OCI-M2 (cell line): ENCODE measurements around the gene IER5.
A peak's percentile ranks its signal among the peaks of the same experiment; 100 is the strongest.
"Not testable (repeated sequence)": the region's sequence is repeated elsewhere in the genome, so short reads cannot be mapped to it uniquely, and the experiment has no call there.

ENCODE experiments used
- DNase-seq: peaks from one replicate; lab custom pipeline; 2025; ENCODE audit not compliant: unreplicated experiment; lab: John Stamatoyannopoulos, UW

The IER5 gene

GRCh38 chr1:181088079-181089016 lies at the start of gene IER5:
Gene IER5 (plus strand): TSS chr1:181088700. CDS start chr1:181088903, 203 bp downstream.
- DNase-seq, result peak; percentile 55

GRCh38 chr1:181040284-181040865 lies 48.1 kb upstream of the IER5 start:
- no peak for DNase-seq

GRCh38 chr1:181043025-181043888 lies 45.2 kb upstream of the IER5 start:
- no peak for DNase-seq

- DNase-seq, result no peak
Measured at GRCh38 chr1:181044449-181044966, 44.0 kb upstream of the IER5 start.

- DNase-seq, result not testable (repeated sequence)
Measured at GRCh38 chr1:181045946-181046345, 42.6 kb upstream of the IER5 start.

GRCh38 chr1:181049378-181049777 lies 39.1 kb upstream of the IER5 start:
- no peak for DNase-seq

- DNase-seq, result no peak
Measured at GRCh38 chr1:181050922-181051321, 37.6 kb upstream of the IER5 start.

- DNase-seq, result no peak
Measured at GRCh38 chr1:181056560-181056959, 31.9 kb upstream of the IER5 start.

- no peak for DNase-seq
Measured at GRCh38 chr1:181057079-181057478, 31.4 kb upstream of the IER5 start.

GRCh38 chr1:181059435-181059834 lies 29.1 kb upstream of the IER5 start:
- no peak for DNase-seq

- no peak for DNase-seq
Measured at GRCh38 chr1:181060066-181060465, 28.4 kb upstream of the IER5 start.

- not testable (repeated sequence) for DNase-seq
Measured at GRCh38 chr1:181060947-181061346, 27.6 kb upstream of the IER5 start.

GRCh38 chr1:181061487-181061886 lies 27.0 kb upstream of the IER5 start:
- no peak for DNase-seq

- no peak for DNase-seq
Measured at GRCh38 chr1:181061891-181062835, 26.3 kb upstream of the IER5 start.

GRCh38 chr1:181062836-181063428 lies 25.6 kb upstream of the IER5 start:
- no peak for DNase-seq

GRCh38 chr1:181064011-181064623 lies 24.4 kb upstream of the IER5 start:
- DNase-seq, result no peak

GRCh38 chr1:181064702-181065101 lies 23.8 kb upstream of the IER5 start:
- DNase-seq, result no peak

- DNase-seq, result no peak
Measured at GRCh38 chr1:181073638-181074037, 14.9 kb upstream of the IER5 start.

GRCh38 chr1:181075766-181076350 lies 12.6 kb upstream of the IER5 start:
- no peak for DNase-seq
